HAP-1 (cell line): Measurements from ENCODE around the gene POR.
"Not testable (repeated sequence)": the region's sequence is repeated elsewhere in the genome, so short reads cannot be mapped to it uniquely, and the experiment has no call there.

Experiments
- DNase-seq, 2 experiments: peaks; one replicate each; pipeline ENCODE4 v3.0.0-alpha.2; 2016 to 2020; ENCODE audit warnings: low spot score in 2 of 2
- H3K27me3 ChIP-seq: fragments of 250-450 bp; sonication (Bioruptor Pico); 2 replicates; pipeline ENCODE4 v1.5.1; 2020; ENCODE audit warnings: low read depth, mild to moderate bottlenecking, moderate library complexity
- H3K36me3 ChIP-seq: fragments of 250-450 bp; sonication (Bioruptor Pico); replicated peaks from 2 replicates; pipeline ENCODE4 v1.5.1; 2020; ENCODE audit warnings: mild to moderate bottlenecking
- H3K4me1 ChIP-seq: fragments of 250-450 bp; sonication (Bioruptor Pico); 2 replicates; pipeline ENCODE4 v1.5.1; 2020; ENCODE audit warnings: mild to moderate bottlenecking
- H3K4me3 ChIP-seq: fragments of 250-450 bp; sonication (Bioruptor Pico); 2 replicates; pipeline ENCODE4 v1.5.1; 2020; ENCODE audit warnings: mild to moderate bottlenecking, moderate library complexity
- H3K9me3 ChIP-seq: fragments of 250-450 bp; sonication (Bioruptor Pico); 2 replicates; pipeline ENCODE4 v1.5.1; 2020; ENCODE audit warnings: mild to moderate bottlenecking, moderate library complexity
- in situ Hi-C: fragments of 300-500 bp; cut with MboI; formaldehyde crosslinking; loops from 3 replicates; pipeline ENCODE4 v1.14.3; 2020; ENCODE audit warnings: low sequenced_read_pairs, inconsistent platforms, mixed read lengths

The POR gene

DNA sequence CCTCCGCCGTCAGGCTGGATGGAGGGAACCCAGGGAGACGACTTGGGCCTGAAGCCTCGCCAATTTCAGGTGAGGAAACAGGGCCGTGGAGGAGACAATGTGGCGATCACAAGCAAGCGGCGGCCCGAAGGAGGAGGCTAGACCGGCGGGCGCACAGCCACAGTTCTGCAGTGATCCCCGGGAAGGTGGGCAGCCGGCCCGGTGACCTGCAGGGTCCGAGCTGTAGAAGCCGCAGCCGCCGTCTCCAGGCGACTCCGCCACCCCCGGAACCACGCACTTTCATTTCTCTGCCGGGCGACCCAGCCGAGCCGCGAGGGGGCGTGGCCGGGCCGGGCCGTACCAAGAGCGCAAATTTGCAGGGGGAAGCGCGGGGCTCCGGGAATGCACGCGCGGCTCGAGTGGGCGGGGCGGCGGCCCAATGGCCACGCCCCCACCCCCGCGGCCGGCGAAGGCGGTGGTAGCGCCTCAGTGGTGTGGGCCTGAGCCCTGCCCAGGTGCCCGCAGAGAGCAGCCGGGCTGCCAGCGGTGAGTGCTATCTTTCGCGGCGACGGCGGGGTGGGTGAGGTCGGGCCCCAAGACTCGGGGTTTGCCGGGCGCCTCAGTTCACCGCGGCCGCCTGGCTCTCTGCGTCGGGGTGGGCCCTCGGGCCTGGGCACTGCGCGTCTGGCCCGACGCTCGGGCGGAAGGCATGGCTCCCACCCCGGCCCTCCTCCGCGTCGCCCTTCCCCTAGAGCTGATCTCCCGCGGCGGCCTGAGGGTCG lies at the start of gene POR:
TSS of gene POR (plus strand) at position 501 of the 761 bp plus-strand sequence. CDS start 38,847 bp downstream, outside the sequence.
- Histone ChIP-seq H3K4me3 (peak within 1 kb of the TSS; percentile 91), H3K27me3 (no peaks in the 10 kb centered on the region), H3K9me3 (no peaks in the 10 kb centered on the region), H3K4me1 (peaks cover 6% of the 10 kb centered on the region), H3K36me3 (no peaks in the 10 kb centered on the region)
- in situ Hi-C loops = no loop called here
- DNase-seq = peak; percentile 85 to 95

GRCh38 chr7:75866114-75866488 lies 48.9 kb upstream of the POR start:
- Histone ChIP-seq H3K4me1 (no peaks in the 10 kb centered on the region), H3K9me3 (no peaks in the 10 kb centered on the region), H3K36me3 (no peaks in the 10 kb centered on the region), H3K4me3 (no peak overlapping the region), H3K27me3 (no peaks in the 10 kb centered on the region)
- DNase-seq = no peak
- in situ Hi-C loops = loop anchor here (10.0 kb wide), 1 partner anchor 159 kb away; no protein-coding TSS in a partner anchor

DNA sequence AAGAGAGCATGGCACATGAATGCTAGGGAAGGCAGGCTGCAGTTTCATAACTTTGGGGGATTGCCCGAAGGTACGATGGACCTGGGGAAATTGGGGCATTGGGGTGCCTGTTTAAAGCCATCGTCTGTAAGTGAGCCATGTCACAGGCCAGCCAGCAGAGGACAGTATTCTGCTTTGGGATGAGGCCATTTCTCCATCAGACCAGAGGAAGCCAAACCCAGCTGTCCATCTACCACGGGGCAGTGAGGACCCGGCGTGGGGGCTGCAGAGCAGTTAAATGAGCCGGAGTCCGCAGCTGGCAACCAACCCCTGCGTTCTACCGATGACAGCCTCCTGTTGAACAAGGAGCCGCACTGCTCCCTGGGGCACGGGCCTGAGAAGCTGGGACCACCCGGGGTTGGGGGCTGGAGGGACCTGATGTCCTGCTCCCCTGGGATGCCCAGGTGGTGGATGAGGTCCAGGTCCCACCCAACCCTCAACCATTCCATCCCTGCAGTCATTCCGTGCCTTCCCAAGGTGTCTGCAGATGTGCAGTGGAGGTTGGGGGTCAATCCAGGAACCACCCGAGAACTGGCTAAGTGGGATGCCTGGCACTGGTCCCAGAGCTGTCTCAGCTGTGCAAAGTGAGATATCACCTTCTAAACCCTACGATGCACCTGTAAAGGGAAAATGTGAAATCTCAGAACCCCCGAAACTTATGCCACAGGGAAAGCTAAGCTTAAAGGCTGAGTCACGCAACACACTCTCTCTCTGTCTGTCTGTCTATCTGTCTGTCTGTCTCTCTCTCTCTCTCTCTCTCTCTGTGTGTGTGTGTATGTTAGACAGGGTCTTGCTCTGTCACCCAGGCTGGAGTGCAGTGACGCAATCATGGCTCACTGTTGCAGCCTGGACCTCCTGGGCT lies 48.2 kb upstream of the POR start:
- no peaks in the 10 kb centered on the region for H3K36me3 ChIP-seq
- no peaks in the 10 kb centered on the region for H3K27me3 ChIP-seq
- peak; percentile 66 to 70 for DNase-seq
- no peaks in the 10 kb centered on the region for H3K9me3 ChIP-seq
- H3K4me1 ChIP-seq = no peaks in the 10 kb centered on the region
- H3K4me3 ChIP-seq = no peak overlapping the region
- in situ Hi-C loops = loop anchor here (10.0 kb wide), 1 partner anchor 158 kb away; no protein-coding TSS in a partner anchor

- H3K4me1 ChIP-seq = no peaks in the 10 kb centered on the region
- no peaks in the 10 kb centered on the region for H3K36me3 ChIP-seq
- no peak for DNase-seq
- no peak overlapping the region for H3K4me3 ChIP-seq
- no peaks in the 10 kb centered on the region for H3K27me3 ChIP-seq
- H3K9me3 ChIP-seq = no peaks in the 10 kb centered on the region
- in situ Hi-C loops = loop anchor here (10.0 kb wide), 1 partner anchor 157 kb away; no protein-coding TSS in a partner anchor
Measured at GRCh38 chr7:75867390-75867717, 47.6 kb upstream of the POR start.

- H3K9me3 ChIP-seq = no peaks in the 10 kb centered on the region
- in situ Hi-C loops = loop anchor here (10.0 kb wide), 1 partner anchor 157 kb away; no protein-coding TSS in a partner anchor
- H3K36me3 ChIP-seq = no peaks in the 10 kb centered on the region
- no peaks in the 10 kb centered on the region for H3K27me3 ChIP-seq
- DNase-seq = no peak
- H3K4me3 ChIP-seq = no peak overlapping the region
- no peaks in the 10 kb centered on the region for H3K4me1 ChIP-seq
Measured at GRCh38 chr7:75868153-75868552, 46.8 kb upstream of the POR start.

DNA sequence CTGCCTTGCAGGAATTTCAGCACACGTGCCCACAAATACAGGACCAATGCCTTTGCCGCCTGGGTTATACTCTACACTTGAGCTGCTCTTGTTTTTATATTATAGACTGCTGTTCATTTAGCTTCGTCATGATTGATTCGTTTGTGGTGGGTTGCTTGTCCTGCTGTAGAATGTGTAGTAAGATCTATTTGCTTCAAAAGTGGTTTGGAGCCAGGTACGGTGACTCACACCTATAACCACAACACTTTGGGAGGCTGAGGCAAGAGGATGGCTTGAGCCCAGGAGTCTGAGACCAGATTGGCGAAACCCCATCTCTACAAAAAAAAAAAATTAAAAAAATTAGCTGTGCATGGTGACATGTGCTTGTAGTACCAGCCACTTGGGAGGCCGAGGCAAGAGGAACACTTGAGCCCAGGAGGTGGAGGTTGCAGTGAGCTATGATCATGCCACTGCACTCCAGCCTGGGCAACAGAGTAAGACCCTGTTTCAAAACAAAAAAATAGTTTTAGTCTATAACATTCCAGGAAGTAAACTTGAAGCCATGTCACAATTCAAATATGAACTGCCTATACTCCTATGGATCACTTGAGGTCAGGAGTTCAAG lies 45.1 kb upstream of the POR start:
- no peaks in the 10 kb centered on the region for H3K36me3 ChIP-seq
- no peaks in the 10 kb centered on the region for H3K4me1 ChIP-seq
- no peaks in the 10 kb centered on the region for H3K9me3 ChIP-seq
- no peak for DNase-seq
- H3K4me3 ChIP-seq = no peak overlapping the region
- H3K27me3 ChIP-seq = no peaks in the 10 kb centered on the region
- in situ Hi-C loops = loop anchor here (10.0 kb wide), 1 partner anchor 155 kb away; no protein-coding TSS in a partner anchor

GRCh38 chr7:75870557-75871161 lies 44.3 kb upstream of the POR start:
- DNase-seq = no peak
- in situ Hi-C loops = no loop called here
- Histone ChIP-seq H3K4me3 (no peak overlapping the region), H3K36me3 (no peaks in the 10 kb centered on the region), H3K27me3 (no peaks in the 10 kb centered on the region), H3K4me1 (no peaks in the 10 kb centered on the region), H3K9me3 (no peaks in the 10 kb centered on the region)

DNA sequence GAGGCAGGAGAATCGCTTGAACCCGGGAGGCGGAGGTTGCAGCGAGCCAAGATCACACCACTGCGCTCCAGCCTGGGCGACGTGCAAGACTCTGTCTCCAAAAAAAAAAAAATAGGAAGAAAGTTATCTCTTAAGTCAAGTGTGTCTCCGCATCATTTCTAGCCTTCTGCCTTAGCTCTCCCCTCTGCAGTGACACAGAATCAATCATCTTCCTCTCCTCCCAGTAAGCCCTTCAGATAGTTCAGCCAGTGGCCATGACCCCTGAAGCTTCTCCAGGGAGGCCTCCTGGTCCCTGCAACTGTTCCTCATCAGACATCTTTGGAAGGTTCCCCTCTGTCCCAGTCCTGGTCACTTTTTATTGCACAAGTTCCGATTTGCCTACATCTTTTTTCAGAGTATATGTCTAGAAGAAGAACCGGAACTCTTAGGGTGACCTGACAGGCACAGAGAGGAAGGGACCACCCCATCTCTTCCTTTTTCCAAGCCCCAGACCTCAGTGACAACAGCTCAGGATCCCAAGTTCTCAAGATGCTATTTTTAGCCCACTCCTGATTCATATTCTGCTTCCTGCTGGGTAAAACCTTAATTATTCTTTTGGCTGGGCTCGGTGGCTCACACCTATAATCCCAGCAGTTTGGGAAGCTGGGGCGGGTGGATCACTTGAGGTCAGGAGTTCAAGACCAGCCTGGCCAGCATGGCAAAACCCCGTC lies 42.7 kb upstream of the POR start:
- no peaks in the 10 kb centered on the region for H3K9me3 ChIP-seq
- H3K27me3 ChIP-seq = no peaks in the 10 kb centered on the region
- no peaks in the 10 kb centered on the region for H3K4me1 ChIP-seq
- no peak overlapping the region for H3K4me3 ChIP-seq
- no peak for DNase-seq
- H3K36me3 ChIP-seq = no peaks in the 10 kb centered on the region
- in situ Hi-C loops = no loop called here

DNA sequence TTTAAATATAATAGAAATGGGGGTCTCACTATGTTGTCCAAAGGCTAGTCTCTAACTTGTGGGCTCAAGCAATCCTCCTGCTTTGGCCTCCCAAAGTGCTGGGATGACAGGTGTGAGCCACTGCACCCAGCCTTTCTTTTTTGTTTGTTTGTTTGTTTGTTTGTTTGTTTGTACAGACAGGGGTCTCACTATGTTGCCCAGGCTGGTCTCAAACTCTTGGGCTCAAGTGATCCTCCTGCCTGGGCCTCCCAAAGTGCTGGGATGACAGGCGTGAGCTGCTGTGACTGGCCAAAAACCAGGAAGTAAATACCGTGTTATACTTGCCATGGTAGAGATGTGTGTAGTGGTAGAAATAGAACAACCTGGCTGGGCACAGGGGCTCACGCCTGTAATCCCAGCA lies 40.8 kb upstream of the POR start:
- H3K4me3 ChIP-seq, H3K4me1 ChIP-seq, in situ Hi-C loops, H3K27me3 ChIP-seq, H3K36me3 ChIP-seq, H3K9me3 ChIP-seq, DNase-seq: not testable (repeated sequence)

DNA sequence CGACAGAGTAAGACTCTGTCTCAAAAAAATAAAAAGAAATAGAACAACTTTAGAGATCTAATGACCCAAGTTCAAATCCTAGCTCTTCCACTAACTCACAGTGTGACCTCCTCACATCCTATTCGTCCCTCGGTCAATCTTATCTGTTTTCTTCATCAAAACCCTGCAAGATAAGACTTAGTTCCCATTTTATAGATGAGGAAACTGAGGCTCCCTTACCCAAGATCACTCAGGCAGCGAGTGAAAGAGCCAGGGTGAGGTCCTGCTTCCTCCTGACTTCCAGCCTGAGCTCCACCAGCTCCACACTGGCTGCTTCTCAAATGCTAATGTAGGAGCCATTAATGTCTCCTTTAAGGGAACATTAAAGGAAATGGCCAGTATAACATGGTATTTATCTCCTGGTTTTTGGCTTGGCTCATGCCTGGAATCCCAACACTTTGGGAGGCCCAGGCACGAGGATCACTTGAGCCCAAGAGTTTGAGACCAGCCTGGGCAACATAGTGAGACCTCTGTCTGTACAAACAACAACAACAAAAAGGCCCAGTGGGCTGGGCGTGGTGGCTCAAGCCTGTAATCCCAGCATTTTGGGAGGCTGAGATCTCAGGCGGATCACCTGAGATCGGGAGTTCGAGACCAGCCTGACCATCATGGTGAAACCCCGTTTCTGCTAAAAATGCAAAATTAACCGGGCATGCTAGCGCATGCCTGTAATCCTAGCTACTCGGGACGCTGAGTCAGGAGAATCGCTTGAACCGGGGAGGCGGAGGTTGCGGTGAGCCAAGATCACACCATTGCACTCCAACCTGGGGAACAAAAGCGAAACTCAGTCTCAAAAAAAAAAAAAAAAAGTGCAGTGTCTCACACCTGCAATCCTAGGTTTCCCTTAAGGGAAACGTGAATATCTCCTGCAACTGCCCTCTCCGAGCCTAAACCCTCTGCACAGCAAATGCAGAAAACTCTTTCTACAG lies 39.6 kb upstream of the POR start:
- Histone ChIP-seq H3K27me3 (no peaks in the 10 kb centered on the region), H3K36me3 (peaks cover 1% of the 10 kb centered on the region), H3K4me3 (no peak overlapping the region), H3K9me3 (no peaks in the 10 kb centered on the region), H3K4me1 (peaks cover 7% of the 10 kb centered on the region)
- no peak for DNase-seq
- in situ Hi-C loops = no loop called here

DNA sequence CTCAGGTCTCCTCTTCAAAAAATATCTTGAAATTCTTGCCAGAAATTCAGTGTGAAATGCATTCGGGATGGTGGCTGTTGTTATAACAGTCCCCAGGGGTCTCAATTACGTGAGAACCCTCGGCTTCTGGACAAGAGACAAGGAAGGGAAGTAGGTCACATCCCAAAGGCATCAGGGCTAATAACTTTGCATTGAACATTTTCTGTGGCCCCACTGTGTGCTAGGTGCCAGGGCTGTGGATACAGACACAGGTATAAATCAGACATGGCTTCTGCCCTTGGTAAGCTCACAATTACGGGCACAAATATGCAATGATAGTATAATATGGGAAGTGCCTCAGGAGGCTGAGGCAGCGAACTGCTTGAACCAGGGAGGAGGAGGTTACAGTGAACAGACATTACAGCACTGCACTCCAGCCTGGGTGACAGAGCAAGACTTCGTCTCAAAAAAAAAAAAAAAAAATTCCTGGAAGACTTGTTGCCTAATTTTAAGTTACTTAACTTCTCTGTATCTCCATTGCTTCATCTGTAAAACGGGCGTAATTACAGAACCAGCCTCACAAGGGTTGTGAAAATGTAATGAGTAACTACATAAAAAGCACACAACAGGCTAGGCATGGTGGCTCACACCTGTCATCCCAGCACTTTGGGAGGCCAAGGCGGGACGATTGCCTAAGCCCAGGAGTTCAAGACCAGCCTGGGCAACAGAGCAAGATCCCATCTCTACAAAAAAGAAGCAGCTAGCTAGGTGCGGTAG lies 38.7 kb upstream of the POR start:
- H3K36me3 ChIP-seq = peaks cover 7% of the 10 kb centered on the region
- no peaks in the 10 kb centered on the region for H3K9me3 ChIP-seq
- peaks cover 12% of the 10 kb centered on the region for H3K4me1 ChIP-seq
- no peak overlapping the region for H3K4me3 ChIP-seq
- in situ Hi-C loops = no loop called here
- DNase-seq = no peak
- H3K27me3 ChIP-seq = no peaks in the 10 kb centered on the region
